Jurkat, Clone E6-1 (cell line): Measurements from ENCODE around the gene CRX.

Experiments used
- DNase-seq: peaks from one replicate; pipeline ENCODE4 v3.0.0-alpha.2; 2011; ENCODE audit warnings: low read depth, low spot score
- H3K4me3 ChIP-seq: 2 replicates; pipeline ENCODE4 v1.5.1; 2011; ENCODE audit warnings: mild to moderate bottlenecking, low read length, control low read depth, moderate library complexity

Gene CRX

DNA sequence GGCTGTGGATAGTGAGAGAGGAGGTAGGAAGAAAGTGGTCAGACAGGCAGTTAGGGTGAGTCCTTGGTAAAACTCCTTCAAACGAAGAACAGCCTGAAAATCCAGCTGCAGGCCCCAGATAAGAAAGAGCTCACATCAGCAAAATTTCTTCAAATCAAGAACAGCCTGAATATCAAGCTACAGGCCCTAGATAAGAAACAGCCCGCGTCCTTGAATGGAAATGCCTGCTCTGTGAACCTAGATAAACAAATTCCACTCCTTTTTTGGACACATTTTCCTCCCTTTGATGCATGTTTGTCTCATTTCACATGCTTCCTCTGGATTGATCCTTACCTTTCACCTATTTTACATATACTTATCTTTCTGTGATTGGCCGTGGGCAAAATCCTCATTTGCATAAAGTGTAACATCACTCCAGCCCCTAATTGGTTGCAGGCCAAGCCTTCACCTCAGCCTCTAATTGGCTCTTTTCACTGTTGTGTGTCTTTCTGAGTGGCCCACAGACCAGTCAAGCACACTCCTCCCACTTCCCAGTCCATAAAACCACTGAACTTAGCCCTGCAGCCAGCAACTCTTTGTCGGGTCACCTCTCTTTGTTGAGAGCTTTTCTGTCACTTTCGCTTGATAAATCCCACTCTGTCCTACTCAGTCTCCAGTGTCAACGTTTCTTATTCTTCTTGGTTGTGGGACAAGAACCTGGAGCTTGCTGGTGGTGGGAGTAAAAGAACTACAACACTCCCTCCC is 70.4 kb downstream of the CRX start:
- no peak for DNase-seq
- H3K4me3 ChIP-seq = no peak overlapping the region
